ENCODE measurements around the gene CDH4.

- no peak for TF ChIP-seq CEBPB (IDR thresholded peaks at IDR 0.05)
- TF ChIP-seq YY1 (IDR thresholded peaks at IDR 0.05; ENCODE audit: low read depth) = no peak
- no peak for TF ChIP-seq TAF1 (IDR thresholded peaks at IDR 0.05; ENCODE audit: low read depth)
- peak; percentile 76 for TF ChIP-seq RAD21 (IDR thresholded peaks at IDR 0.05; ENCODE audit: low read depth)
- TF ChIP-seq, protein P1, sequence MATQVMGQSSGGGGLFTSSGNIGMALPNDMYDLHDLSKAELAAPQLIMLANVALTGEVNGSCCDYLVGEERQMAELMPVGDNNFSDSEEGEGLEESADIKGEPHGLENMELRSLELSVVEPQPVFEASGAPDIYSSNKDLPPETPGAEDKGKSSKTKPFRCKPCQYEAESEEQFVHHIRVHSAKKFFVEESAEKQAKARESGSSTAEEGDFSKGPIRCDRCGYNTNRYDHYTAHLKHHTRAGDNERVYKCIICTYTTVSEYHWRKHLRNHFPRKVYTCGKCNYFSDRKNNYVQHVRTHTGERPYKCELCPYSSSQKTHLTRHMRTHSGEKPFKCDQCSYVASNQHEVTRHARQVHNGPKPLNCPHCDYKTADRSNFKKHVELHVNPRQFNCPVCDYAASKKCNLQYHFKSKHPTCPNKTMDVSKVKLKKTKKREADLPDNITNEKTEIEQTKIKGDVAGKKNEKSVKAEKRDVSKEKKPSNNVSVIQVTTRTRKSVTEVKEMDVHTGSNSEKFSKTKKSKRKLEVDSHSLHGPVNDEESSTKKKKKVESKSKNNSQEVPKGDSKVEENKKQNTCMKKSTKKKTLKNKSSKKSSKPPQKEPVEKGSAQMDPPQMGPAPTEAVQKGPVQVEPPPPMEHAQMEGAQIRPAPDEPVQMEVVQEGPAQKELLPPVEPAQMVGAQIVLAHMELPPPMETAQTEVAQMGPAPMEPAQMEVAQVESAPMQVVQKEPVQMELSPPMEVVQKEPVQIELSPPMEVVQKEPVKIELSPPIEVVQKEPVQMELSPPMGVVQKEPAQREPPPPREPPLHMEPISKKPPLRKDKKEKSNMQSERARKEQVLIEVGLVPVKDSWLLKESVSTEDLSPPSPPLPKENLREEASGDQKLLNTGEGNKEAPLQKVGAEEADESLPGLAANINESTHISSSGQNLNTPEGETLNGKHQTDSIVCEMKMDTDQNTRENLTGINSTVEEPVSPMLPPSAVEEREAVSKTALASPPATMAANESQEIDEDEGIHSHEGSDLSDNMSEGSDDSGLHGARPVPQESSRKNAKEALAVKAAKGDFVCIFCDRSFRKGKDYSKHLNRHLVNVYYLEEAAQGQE (IDR thresholded peaks at IDR 0.05; ENCODE audit: low read depth) = no peak
- no peak for TF ChIP-seq EP300 (IDR thresholded peaks at IDR 0.05; ENCODE audit: borderline replicate concordance)
- TF ChIP-seq FOXM1 (IDR thresholded peaks at IDR 0.05; ENCODE audit: borderline replicate concordance, low read depth) = no peak
- TF ChIP-seq ZBTB7A (IDR thresholded peaks at IDR 0.05; ENCODE audit: low read depth) = no peak
- no peak for TF ChIP-seq NFIC (IDR thresholded peaks at IDR 0.05)
- TF ChIP-seq EGR1 (IDR thresholded peaks at IDR 0.05) = no peak
- TF ChIP-seq TCF12 (IDR thresholded peaks at IDR 0.05; ENCODE audit: low read depth) = no peak
Measured at GRCh38 chr20:61896058-61896961, 644.2 kb downstream of the CDH4 start.

All from Ishikawa (cell line).